ENCODE data around the gene TWNK.
A peak's percentile ranks its signal among the peaks of the same experiment; 100 is the strongest.
"Not testable (repeated sequence)": the region's sequence is repeated elsewhere in the genome, so short reads cannot be mapped to it uniquely, and the experiment has no call there.

The TWNK gene

GRCh38 chr10:100970076-100970913 lies 17.0 kb upstream of the TWNK start:
- H3K36me3 ChIP-seq = peaks cover 13% of the 10 kb centered on the region
- H3K4me3 ChIP-seq (ENCODE audit: low read depth in 1 of 2, low read length in 1 of 2) = peak overlapping the region in 1 of 2 experiments; percentile 49
- H3K27me3 ChIP-seq = peaks cover 40% of the 10 kb centered on the region
- TF ChIP-seq, protein P1, sequence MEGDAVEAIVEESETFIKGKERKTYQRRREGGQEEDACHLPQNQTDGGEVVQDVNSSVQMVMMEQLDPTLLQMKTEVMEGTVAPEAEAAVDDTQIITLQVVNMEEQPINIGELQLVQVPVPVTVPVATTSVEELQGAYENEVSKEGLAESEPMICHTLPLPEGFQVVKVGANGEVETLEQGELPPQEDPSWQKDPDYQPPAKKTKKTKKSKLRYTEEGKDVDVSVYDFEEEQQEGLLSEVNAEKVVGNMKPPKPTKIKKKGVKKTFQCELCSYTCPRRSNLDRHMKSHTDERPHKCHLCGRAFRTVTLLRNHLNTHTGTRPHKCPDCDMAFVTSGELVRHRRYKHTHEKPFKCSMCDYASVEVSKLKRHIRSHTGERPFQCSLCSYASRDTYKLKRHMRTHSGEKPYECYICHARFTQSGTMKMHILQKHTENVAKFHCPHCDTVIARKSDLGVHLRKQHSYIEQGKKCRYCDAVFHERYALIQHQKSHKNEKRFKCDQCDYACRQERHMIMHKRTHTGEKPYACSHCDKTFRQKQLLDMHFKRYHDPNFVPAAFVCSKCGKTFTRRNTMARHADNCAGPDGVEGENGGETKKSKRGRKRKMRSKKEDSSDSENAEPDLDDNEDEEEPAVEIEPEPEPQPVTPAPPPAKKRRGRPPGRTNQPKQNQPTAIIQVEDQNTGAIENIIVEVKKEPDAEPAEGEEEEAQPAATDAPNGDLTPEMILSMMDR (IDR thresholded peaks at IDR 0.05) = no peak
- no peak overlapping the region for H3K27ac ChIP-seq
- peaks cover 5 to 13% of the 10 kb centered on the region in 2 experiments for H3K4me1 ChIP-seq (ENCODE audit: control insufficient read depth in 1 of 2, insufficient read depth in 1 of 2, low read depth in 1 of 2, low read length in 1 of 2)
- H3K9me3 ChIP-seq = no peaks in the 10 kb centered on the region

DNA sequence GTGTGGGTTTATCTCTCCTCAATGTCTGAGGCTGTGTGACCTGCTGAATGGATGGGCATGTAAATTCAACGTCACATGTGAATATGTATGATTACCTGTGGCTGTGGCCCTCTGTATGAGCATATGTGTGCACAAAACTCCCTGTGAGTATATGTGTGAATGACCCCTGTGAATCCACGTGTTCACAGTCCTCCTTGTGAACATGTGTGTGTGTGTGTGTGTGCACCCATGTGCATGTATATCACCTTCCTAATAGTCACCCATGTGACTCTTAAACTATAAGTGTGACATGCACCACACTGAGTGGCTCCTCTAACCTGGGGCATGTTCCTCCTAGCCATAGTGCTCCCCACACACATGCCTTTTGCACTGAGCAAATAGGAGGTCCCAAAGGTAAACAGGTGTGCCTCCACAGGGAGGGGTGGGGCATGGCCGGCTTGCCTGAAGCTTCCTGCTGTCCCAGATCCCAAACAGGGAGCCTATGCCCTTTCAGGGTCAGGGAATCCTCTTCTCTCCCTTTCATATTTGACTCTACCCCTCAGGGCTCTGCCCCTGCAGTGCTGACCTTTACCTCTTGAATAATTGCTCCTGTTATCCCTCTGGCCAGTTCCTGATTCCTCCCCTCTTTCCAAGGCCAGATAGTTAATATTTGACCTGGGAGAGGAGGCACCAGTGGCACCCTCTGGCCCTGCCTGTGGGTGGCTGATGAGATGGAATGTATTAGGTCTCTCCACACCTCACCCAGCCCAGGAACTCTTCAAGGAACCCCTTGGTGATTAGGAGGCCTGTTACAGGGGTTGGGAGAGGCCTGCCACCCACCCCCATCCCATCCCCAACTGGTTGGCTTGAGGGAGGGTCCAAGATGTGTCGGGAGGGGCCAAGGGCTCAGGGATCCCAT lies 16.2 kb upstream of the TWNK start:
- peaks cover 5 to 13% of the 10 kb centered on the region in 2 experiments for H3K4me1 ChIP-seq (ENCODE audit: control insufficient read depth in 1 of 2, insufficient read depth in 1 of 2, low read depth in 1 of 2, low read length in 1 of 2)
- TF ChIP-seq, protein P1 (IDR thresholded peaks at IDR 0.05) = no peak
- H3K36me3 ChIP-seq = peaks cover 6% of the 10 kb centered on the region
- no peaks in the 10 kb centered on the region for H3K9me3 ChIP-seq
- peaks cover 40% of the 10 kb centered on the region for H3K27me3 ChIP-seq
- no peak overlapping the region for H3K4me3 ChIP-seq (ENCODE audit: low read depth in 1 of 2, low read length in 1 of 2)
- no peak overlapping the region for H3K27ac ChIP-seq

DNA sequence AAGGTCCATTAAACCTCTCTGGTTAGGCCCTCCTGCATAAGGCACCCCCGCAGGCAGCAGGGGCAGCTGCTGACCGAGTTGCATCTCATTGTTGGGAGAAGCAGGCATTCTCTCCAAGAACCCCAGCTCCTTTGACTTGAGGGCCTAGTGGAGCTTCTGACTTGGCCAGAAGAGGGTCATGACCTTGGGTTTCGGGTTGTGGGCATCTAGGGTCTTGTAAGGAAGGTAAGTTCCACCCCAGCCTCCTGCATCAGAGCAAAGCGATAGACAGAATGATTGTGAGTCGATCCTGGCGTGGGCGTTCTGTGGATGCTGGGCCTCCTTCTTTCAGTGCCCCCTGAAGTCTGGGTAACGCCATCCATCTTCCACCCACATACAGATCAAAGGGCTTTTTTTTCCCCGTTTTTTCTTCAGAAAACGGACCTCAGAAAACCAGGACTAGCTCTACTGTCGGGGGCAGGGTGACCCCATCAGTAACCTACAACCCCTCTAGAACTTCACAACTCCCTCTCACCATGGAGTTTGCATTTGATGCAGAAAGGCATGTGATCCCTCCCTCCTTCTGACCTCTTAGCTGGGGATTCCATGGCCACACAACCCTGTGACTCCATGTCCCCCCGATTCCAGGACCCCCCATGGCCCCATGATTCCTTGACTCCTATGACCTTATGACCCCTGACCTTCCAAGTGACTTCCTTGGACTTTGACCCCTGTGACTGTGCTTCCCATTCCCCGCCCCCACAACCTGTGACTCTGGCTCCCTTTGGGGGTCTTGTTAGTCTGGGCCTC lies 15.0 kb upstream of the TWNK start:
- H3K4me1 ChIP-seq (ENCODE audit: control insufficient read depth in 1 of 2, insufficient read depth in 1 of 2, low read depth in 1 of 2, low read length in 1 of 2) = peaks cover 5 to 13% of the 10 kb centered on the region in 2 experiments
- H3K4me3 ChIP-seq (ENCODE audit: low read depth in 1 of 2, low read length in 1 of 2) = no peak overlapping the region
- H3K27me3 ChIP-seq = peaks cover 40% of the 10 kb centered on the region
- no peaks in the 10 kb centered on the region for H3K9me3 ChIP-seq
- no peak overlapping the region for H3K27ac ChIP-seq
- H3K36me3 ChIP-seq = no peaks in the 10 kb centered on the region
- TF ChIP-seq, protein P1 (IDR thresholded peaks at IDR 0.05) = no peak

- H3K27me3 ChIP-seq = peaks cover 38% of the 10 kb centered on the region
- no peak overlapping the region for H3K4me3 ChIP-seq (ENCODE audit: low read depth in 1 of 2, low read length in 1 of 2)
- H3K9me3 ChIP-seq = no peaks in the 10 kb centered on the region
- peaks cover 5 to 13% of the 10 kb centered on the region in 2 experiments for H3K4me1 ChIP-seq (ENCODE audit: control insufficient read depth in 1 of 2, insufficient read depth in 1 of 2, low read depth in 1 of 2, low read length in 1 of 2)
- TF ChIP-seq, protein P1 (IDR thresholded peaks at IDR 0.05) = no peak
- H3K36me3 ChIP-seq = no peaks in the 10 kb centered on the region
- H3K27ac ChIP-seq = no peak overlapping the region
Measured at GRCh38 chr10:100972904-100973535, 14.3 kb upstream of the TWNK start.

- H3K36me3 ChIP-seq = peaks cover 19% of the 10 kb centered on the region
- not testable (repeated sequence) for H3K9me3 ChIP-seq; H3K27ac ChIP-seq; H3K4me3 ChIP-seq (ENCODE audit: low read depth in 1 of 2, low read length in 1 of 2); H3K4me1 ChIP-seq (ENCODE audit: control insufficient read depth in 1 of 2, insufficient read depth in 1 of 2, low read depth in 1 of 2, low read length in 1 of 2)
- H3K27me3 ChIP-seq = peaks cover 14% of the 10 kb centered on the region
Measured at GRCh38 chr10:100975397-100975796, 11.9 kb upstream of the TWNK start.

All from neutrophil (primary cell).